ENCODE results near the gene CRK.

DNA sequence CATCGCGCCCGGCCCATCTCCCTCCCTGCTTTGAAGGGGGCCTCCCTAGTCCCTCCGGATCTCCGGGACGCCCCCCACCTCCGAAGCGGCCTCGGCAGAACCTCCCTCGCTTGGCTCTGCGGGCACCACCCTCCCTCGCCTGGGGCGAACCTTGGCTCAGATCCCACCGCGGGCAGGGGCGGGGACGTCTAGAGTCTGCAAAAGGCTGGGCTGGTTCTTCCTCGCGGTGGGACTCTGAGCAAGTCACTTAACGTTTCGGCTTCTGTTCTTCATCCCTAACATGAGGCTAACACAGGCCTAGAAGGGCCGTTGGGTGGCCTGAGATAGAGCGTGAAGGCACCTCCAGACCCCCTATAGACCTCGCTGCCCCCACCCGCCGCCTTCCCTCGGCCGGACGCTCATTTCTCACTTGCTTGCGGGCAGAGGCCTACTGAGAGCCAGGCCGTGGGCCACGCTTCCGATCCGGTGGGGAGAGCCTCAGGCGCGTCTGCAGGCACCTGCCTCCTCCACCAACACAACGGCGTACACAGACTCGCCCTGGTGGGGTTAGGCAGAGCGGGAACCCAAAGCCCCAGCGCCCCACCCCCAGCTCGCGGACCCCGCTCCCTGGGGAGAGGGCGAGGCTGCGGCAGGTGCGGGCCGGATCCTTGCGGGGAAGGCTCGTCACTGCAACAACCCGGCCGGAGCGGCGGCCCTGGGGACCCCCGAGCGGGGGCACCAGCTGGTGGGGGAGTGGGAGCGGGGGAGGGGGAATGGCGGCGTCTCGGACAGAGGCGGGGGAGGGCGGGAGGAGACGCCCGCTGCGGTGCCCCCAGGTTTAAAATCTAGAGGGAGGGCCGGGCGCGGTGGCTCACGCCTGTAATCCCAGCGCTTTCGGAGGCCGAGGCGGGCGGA is 31.0 kb upstream of the CRK start:
- TF ChIP-seq, protein P1, sequence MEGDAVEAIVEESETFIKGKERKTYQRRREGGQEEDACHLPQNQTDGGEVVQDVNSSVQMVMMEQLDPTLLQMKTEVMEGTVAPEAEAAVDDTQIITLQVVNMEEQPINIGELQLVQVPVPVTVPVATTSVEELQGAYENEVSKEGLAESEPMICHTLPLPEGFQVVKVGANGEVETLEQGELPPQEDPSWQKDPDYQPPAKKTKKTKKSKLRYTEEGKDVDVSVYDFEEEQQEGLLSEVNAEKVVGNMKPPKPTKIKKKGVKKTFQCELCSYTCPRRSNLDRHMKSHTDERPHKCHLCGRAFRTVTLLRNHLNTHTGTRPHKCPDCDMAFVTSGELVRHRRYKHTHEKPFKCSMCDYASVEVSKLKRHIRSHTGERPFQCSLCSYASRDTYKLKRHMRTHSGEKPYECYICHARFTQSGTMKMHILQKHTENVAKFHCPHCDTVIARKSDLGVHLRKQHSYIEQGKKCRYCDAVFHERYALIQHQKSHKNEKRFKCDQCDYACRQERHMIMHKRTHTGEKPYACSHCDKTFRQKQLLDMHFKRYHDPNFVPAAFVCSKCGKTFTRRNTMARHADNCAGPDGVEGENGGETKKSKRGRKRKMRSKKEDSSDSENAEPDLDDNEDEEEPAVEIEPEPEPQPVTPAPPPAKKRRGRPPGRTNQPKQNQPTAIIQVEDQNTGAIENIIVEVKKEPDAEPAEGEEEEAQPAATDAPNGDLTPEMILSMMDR (IDR thresholded peaks at IDR 0.05; ENCODE audit: low read length): no peak
- TF ChIP-seq EZH2 (optimal IDR thresholded peaks at IDR 0.05; ENCODE audit: low read depth, low read length) (no peak), EZH2phosphoT487 (IDR thresholded peaks at IDR 0.05; ENCODE audit: low read length) (no peak)

Data from MM.1S (cell line).